C4-2B (cell line): ENCODE data around the gene HDAC2.

Source experiments
- ZFX ChIP-seq: fragments of 450-650 bp; IDR thresholded peaks from 2 replicates; pipeline ENCODE4 v1.6.1; 2017
- TF ChIP-seq, protein P1 (sequence below): fragments of 450-650 bp; conservative IDR thresholded peaks from 2 replicates; pipeline ENCODE4 v1.5.1; 2017; ENCODE audit warnings: mild to moderate bottlenecking

DNA sequence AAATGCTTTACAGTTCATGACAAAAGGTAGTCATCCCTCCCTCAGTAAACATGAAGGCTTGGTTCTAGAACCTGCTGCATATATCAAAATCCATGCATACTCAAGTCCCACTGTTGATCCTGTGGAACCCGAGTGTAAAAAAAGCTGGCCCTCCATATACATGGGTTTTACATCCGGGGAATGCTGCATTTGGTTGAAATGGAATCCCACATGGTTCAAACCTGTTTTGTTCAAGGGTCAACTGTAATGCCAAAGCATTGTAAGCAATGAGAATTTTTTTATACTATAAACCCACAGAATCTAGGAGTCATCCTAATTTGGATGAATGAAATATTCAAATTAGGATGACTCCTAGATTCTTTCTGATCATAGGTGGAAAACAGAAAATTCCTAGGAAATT is 5.9 kb upstream of the HDAC2 start:
- TF ChIP-seq, protein P1, sequence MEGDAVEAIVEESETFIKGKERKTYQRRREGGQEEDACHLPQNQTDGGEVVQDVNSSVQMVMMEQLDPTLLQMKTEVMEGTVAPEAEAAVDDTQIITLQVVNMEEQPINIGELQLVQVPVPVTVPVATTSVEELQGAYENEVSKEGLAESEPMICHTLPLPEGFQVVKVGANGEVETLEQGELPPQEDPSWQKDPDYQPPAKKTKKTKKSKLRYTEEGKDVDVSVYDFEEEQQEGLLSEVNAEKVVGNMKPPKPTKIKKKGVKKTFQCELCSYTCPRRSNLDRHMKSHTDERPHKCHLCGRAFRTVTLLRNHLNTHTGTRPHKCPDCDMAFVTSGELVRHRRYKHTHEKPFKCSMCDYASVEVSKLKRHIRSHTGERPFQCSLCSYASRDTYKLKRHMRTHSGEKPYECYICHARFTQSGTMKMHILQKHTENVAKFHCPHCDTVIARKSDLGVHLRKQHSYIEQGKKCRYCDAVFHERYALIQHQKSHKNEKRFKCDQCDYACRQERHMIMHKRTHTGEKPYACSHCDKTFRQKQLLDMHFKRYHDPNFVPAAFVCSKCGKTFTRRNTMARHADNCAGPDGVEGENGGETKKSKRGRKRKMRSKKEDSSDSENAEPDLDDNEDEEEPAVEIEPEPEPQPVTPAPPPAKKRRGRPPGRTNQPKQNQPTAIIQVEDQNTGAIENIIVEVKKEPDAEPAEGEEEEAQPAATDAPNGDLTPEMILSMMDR = no peak
- no peak for TF ChIP-seq ZFX
